Liver (tissue), 9 donors: Measurements from ENCODE around the gene ENO4. TPM values are rescaled to one million over a fixed set of nuclear protein-coding genes. Genes with fewer than 3 reads are reported as not detected.

ENCODE experiments used
- DNase-seq: peaks from one replicate; pipeline ENCODE4 v3.0.0-alpha.2; 2017; ENCODE audit warnings: low spot score
- H3K27ac ChIP-seq, 2 donors: one replicate each; pipeline ENCODE4 v1.7.0; 2013; ENCODE audit warnings: inconsistent platforms in 2 of 2, low read length in 2 of 2, control low read depth in 1 of 2, low read depth in 1 of 2, mild to moderate bottlenecking in 1 of 2
- H3K27me3 ChIP-seq, 4 donors: one replicate each; pipeline versions ENCODE4 v1.6.1 to v1.7.0; 2013; ENCODE audit warnings: low read length in 3 of 4, inconsistent platforms in 1 of 4, mild to moderate bottlenecking in 1 of 4, moderate library complexity in 1 of 4; ENCODE audit not compliant: control insufficient read depth in 4 of 4, insufficient read depth in 4 of 4
- H3K36me3 ChIP-seq, 4 donors: one replicate each; pipeline versions ENCODE4 v1.6.1 to v1.7.0; 2013; ENCODE audit warnings: low read length in 3 of 4, mild to moderate bottlenecking in 3 of 4, low read depth in 1 of 4, moderate library complexity in 1 of 4; ENCODE audit not compliant: control insufficient read depth in 4 of 4, insufficient read depth in 3 of 4
- H3K4me1 ChIP-seq, 4 donors: one replicate each; pipeline versions ENCODE4 v1.6.1 to v1.7.0; 2013; ENCODE audit warnings: low read length in 3 of 4, mild to moderate bottlenecking in 3 of 4, moderate library complexity in 1 of 4; ENCODE audit not compliant: control insufficient read depth in 4 of 4, insufficient read depth in 4 of 4
- H3K4me3 ChIP-seq, 3 donors: one replicate each; pipeline versions ENCODE4 v1.6.1 to v1.7.0; 2013; ENCODE audit warnings: low read length in 3 of 3, control low read depth in 1 of 3, low read depth in 1 of 3, mild to moderate bottlenecking in 1 of 3
- H3K9ac ChIP-seq, 2 donors: one replicate each; pipeline ENCODE4 v1.7.0; 2013; ENCODE audit warnings: low read length in 2 of 2, mild to moderate bottlenecking in 2 of 2, moderate library complexity in 2 of 2, control low read depth in 1 of 2, low read depth in 1 of 2
- H3K9me3 ChIP-seq, 4 donors: one replicate each; pipeline versions ENCODE4 v1.6.1 to v1.7.0; 2013; ENCODE audit warnings: low read length in 3 of 4; ENCODE audit not compliant: control insufficient read depth in 4 of 4
- ATF3 ChIP-seq: IDR thresholded peaks from 2 replicates; pipeline ENCODE4 v1.6.1; 2016; ENCODE audit warnings: antibody characterized with exemption
- CTCF ChIP-seq: fragments of 150-350 bp; IDR thresholded peaks from 2 replicates; pipeline ENCODE4 v1.5.1; 2017; ENCODE audit warnings: improper control_type of control experiment, low read depth, low read length; ENCODE audit not compliant: missing input control
- EGR1 ChIP-seq, 2 donors: IDR thresholded peaks; 2 replicates each; pipeline ENCODE4 v1.6.1; 2016 to 2018; ENCODE audit warnings: antibody characterized with exemption in 2 of 2, low read depth in 2 of 2
- FOXA1 ChIP-seq: IDR thresholded peaks from 2 replicates; pipeline ENCODE4 v1.6.1; 2016; ENCODE audit warnings: antibody characterized with exemption
- FOXA2 ChIP-seq: IDR thresholded peaks from 2 replicates; pipeline ENCODE4 v1.6.1; 2016; ENCODE audit warnings: antibody characterized with exemption
- GABPA ChIP-seq, 2 donors: IDR thresholded peaks in 1 of 2; conservative IDR thresholded peaks in 1 of 2; 2 replicates each; pipeline ENCODE4 v1.6.1; 2016; ENCODE audit warnings: antibody characterized with exemption in 2 of 2, mild to moderate bottlenecking in 1 of 2, moderate library complexity in 1 of 2
- HNF4A ChIP-seq, 2 donors: conservative IDR thresholded peaks; 2 replicates each; pipeline ENCODE4 v1.6.1; 2016; ENCODE audit warnings: antibody characterized with exemption in 2 of 2, mild to moderate bottlenecking in 2 of 2
- HNF4G ChIP-seq: IDR thresholded peaks from 2 replicates; pipeline ENCODE4 v1.6.1; 2016; ENCODE audit warnings: antibody characterized with exemption
- NR2F2 ChIP-seq: IDR thresholded peaks from 2 replicates; pipeline ENCODE4 v1.6.1; 2016; ENCODE audit warnings: antibody characterized with exemption
- REST ChIP-seq: IDR thresholded peaks from 2 replicates; pipeline ENCODE4 v1.6.1; 2016; ENCODE audit warnings: antibody characterized with exemption, mild to moderate bottlenecking
- RXRA ChIP-seq, 2 donors: IDR thresholded peaks; 2 replicates each; pipeline ENCODE4 v1.6.1; 2017 to 2018; ENCODE audit warnings: antibody characterized with exemption in 2 of 2, mild to moderate bottlenecking in 1 of 2
- TAF1 ChIP-seq: conservative IDR thresholded peaks from 2 replicates; pipeline ENCODE4 v1.6.1; 2016; ENCODE audit warnings: antibody characterized with exemption, mild to moderate bottlenecking
- YY1 ChIP-seq: IDR thresholded peaks from 2 replicates; pipeline ENCODE4 v1.6.1; 2016; ENCODE audit warnings: antibody characterized with exemption, mild to moderate bottlenecking
- ZBTB33 ChIP-seq: IDR thresholded peaks from 2 replicates; pipeline ENCODE4 v1.6.1; 2016; ENCODE audit warnings: antibody characterized with exemption
- WGBS: extraction: QIAGEN DNeasy Blood & Tissue Kit; methylation state at CpG from one replicate; pipeline ENCODE4 v1.1.7; 2013; 5-methylcytosine and 5-hydroxymethylcytosine counted together
- polyA plus RNA-seq, 2 donors: library from polyadenylated mRNA; stranded (reverse) in 1 of 2; unstranded in 1 of 2; fragments of 200-250 nt in 1 of 2; fragments of >200 nt in 1 of 2; fragmentation: Nextera tagmentation in 1 of 2; extraction: Ambion mirVana in 1 of 2; gene quantifications; one replicate each; pipeline versions ENCODE4 v1.2.1 to v1.2.3, GENCODE V29; 2013 to 2015
- total RNA-seq, 2 donors: library from RNA; depleted of rRNA; stranded (reverse); fragments of >200 nt; gene quantifications; one replicate each; pipeline ENCODE4 v1.2.3, GENCODE V29; 2014
- donor health status: healthy.
- donor health status: healthy.
- donor health status: healthy.
- donor health status: healthy.
- donor health status: healthy.

The ENO4 gene
- total and polyA plus RNA-seq, 4 donors = 0.03 to 0.19 (median 0.10) TPM

- Histone ChIP-seq H3K4me3 (no peak overlapping the region), H3K4me1 (no peaks in the 10 kb centered on the region), H3K9ac (no peak overlapping the region), H3K9me3 (no peaks in the 10 kb centered on the region), H3K27ac (no peak overlapping the region), H3K36me3 (peaks cover 2 to 36% (median 15%) of the 10 kb centered on the region in 4 donors), H3K27me3 (no peaks in the 10 kb centered on the region)
- TF ChIP-seq ATF3 (no peak), CTCF (no peak), EGR1 (IDR thresholded peaks at IDR 0.05; ENCODE audit: low read depth in 2 of 2) (no peak), TAF1 (no peak), RXRA (IDR thresholded peaks at IDR 0.05) (no peak), HNF4A (conservative IDR thresholded peaks at IDR 0.05) (no peak), ZBTB33 (no peak), FOXA1 (no peak), HNF4G (no peak), REST (no peak), GABPA (IDR thresholded peaks at IDR 0.05 in 1 of 2, conservative IDR thresholded peaks at IDR 0.05 in 1 of 2) (no peak)
- WGBS = 48% methylated on average over 2 of the region's 2 CpGs
- no peak for DNase-seq
These were observed 70.4 kb downstream of the ENO4 start for GRCh38 chr10:116919706-116920105.

- H3K36me3 ChIP-seq = peaks cover 2 to 24% (median 18%) of the 10 kb centered on the region in 4 donors
- no peaks in the 10 kb centered on the region for H3K9me3 ChIP-seq
- H3K27me3 ChIP-seq = no peaks in the 10 kb centered on the region
- 92% methylated on average over 3 of the region's 3 CpGs for WGBS
- no peak overlapping the region for H3K27ac ChIP-seq
- no peak for DNase-seq
- H3K9ac ChIP-seq = no peak overlapping the region
- no peak overlapping the region for H3K4me3 ChIP-seq
- H3K4me1 ChIP-seq = no peaks in the 10 kb centered on the region
- TF ChIP-seq FOXA2 (no peak), ZBTB33 (no peak), GABPA (IDR thresholded peaks at IDR 0.05 in 1 of 2, conservative IDR thresholded peaks at IDR 0.05 in 1 of 2) (no peak), NR2F2 (no peak), YY1 (no peak), RXRA (IDR thresholded peaks at IDR 0.05) (no peak), CTCF (no peak), TAF1 (no peak), ATF3 (no peak), REST (no peak), HNF4G (no peak), FOXA1 (no peak), HNF4A (conservative IDR thresholded peaks at IDR 0.05) (no peak)
These were observed 75.8 kb downstream of the ENO4 start for GRCh38 chr10:116925056-116925455.
